WTC11 (cell line): ENCODE data around the gene SLC35F2. TPM values are rescaled to one million over a fixed set of nuclear protein-coding genes. Genes with fewer than 3 reads are reported as not detected.

ENCODE experiments used
- ATAC-seq: fragments of 200-7000 bp; cut with Tn5 transposase; 2 replicates; pipeline ENCODE4 v1.10.0; 2021; ENCODE audit warnings: mild to moderate bottlenecking, moderate library complexity
- CTCF ChIA-PET: fragments of 300-600 bp; sonication (Branson Sonifier 250); formaldehyde crosslinking; loops from one replicate; lab custom pipeline; 2021; ENCODE audit warnings: antibody characterized with exemption; lab: Charles Lee
- POLR2A ChIA-PET: fragments of 350-600 bp; sonication (Branson Sonifier 250); formaldehyde crosslinking; loops from one replicate; lab custom pipeline; 2021; ENCODE audit warnings: antibody characterized with exemption; lab: Charles Lee
- DNase-seq: peaks from one replicate; pipeline ENCODE4 v3.0.0; 2021; ENCODE audit warnings: low spot score
- H3K27ac Mint-ChIP-seq: 2 replicates; pipeline ENCODE4 v1.8.0; 2021; ENCODE audit warnings: mixed read lengths
- H3K27me3 Mint-ChIP-seq: 2 replicates; pipeline ENCODE4 v1.8.0; 2021; ENCODE audit warnings: low read depth, mild to moderate bottlenecking, moderate library complexity, mixed read lengths
- H3K36me3 Mint-ChIP-seq: 2 replicates; pipeline ENCODE4 v1.8.0; 2021; ENCODE audit warnings: mixed read lengths
- H3K4me1 Mint-ChIP-seq: 2 replicates; pipeline ENCODE4 v1.8.0; 2022; ENCODE audit warnings: mixed read lengths
- H3K4me3 Mint-ChIP-seq: 2 replicates; pipeline ENCODE4 v1.8.0; 2021; ENCODE audit warnings: mild to moderate bottlenecking, moderate library complexity, mixed read lengths
- H3K9me3 Mint-ChIP-seq: 2 replicates; pipeline ENCODE4 v1.8.0; 2021; ENCODE audit warnings: mixed read lengths
- ATF6 ChIP-seq: sonication (generic); formaldehyde crosslinking; IDR thresholded peaks from 2 replicates; pipeline ENCODE4 v1.8.1; 2023; ENCODE audit warnings: mild to moderate bottlenecking, missing genetic modification reagents
- CDX4 ChIP-seq: fragments of 250-450 bp; sonication (Bioruptor Pico); IDR thresholded peaks from 2 replicates; pipeline ENCODE4 v1.9.0; 2021; ENCODE audit warnings: moderate library complexity, mild to moderate bottlenecking, inconsistent platforms, borderline replicate concordance
- CREM ChIP-seq: sonication (generic); formaldehyde crosslinking; IDR thresholded peaks from 2 replicates; pipeline ENCODE4 v1.8.1; 2022; ENCODE audit warnings: mild to moderate bottlenecking, missing genetic modification reagents, moderate library complexity
- CTCF ChIP-seq: fragments of 200-600 bp; IDR thresholded peaks from 2 replicates; pipeline ENCODE4 v1.8.0; 2022; ENCODE audit warnings: antibody characterized with exemption
- E2F5 ChIP-seq: sonication (generic); formaldehyde crosslinking; IDR thresholded peaks from 2 replicates; pipeline ENCODE4 v1.8.1; 2022; ENCODE audit warnings: mild to moderate bottlenecking, moderate library complexity, missing genetic modification reagents
- ERG ChIP-seq: fragments of 250-450 bp; sonication (Bioruptor Pico); IDR thresholded peaks from 2 replicates; pipeline ENCODE4 v1.8.0; 2021; ENCODE audit warnings: mild to moderate bottlenecking
- ETV6 ChIP-seq: sonication (generic); formaldehyde crosslinking; IDR thresholded peaks from 2 replicates; pipeline ENCODE4 v1.8.1; 2022; ENCODE audit warnings: mild to moderate bottlenecking, missing genetic modification reagents
- FOXP4 ChIP-seq: sonication (generic); formaldehyde crosslinking; IDR thresholded peaks from 2 replicates; pipeline ENCODE4 v1.8.0; 2022; ENCODE audit warnings: mild to moderate bottlenecking, missing genetic modification reagents
- MYBL2 ChIP-seq: sonication (generic); formaldehyde crosslinking; IDR thresholded peaks from 2 replicates; pipeline ENCODE4 v1.8.1; 2023; ENCODE audit warnings: mild to moderate bottlenecking, moderate library complexity, missing genetic modification reagents
- NFYB ChIP-seq: sonication (generic); formaldehyde crosslinking; conservative IDR thresholded peaks from 2 replicates; pipeline ENCODE4 v1.8.0; 2022; ENCODE audit warnings: low read depth, missing genetic modification reagents
- NR2C2 ChIP-seq: sonication (generic); formaldehyde crosslinking; IDR thresholded peaks from 2 replicates; pipeline ENCODE4 v1.8.0; 2022; ENCODE audit warnings: mild to moderate bottlenecking, missing genetic modification reagents
- OVOL2 ChIP-seq: fragments of 250-450 bp; sonication (Bioruptor Pico); IDR thresholded peaks from 2 replicates; pipeline ENCODE4 v1.9.0; 2021; ENCODE audit warnings: mild to moderate bottlenecking, borderline replicate concordance
- PREB ChIP-seq: sonication (generic); formaldehyde crosslinking; IDR thresholded peaks from 2 replicates; pipeline ENCODE4 v1.8.1; 2022; ENCODE audit warnings: mild to moderate bottlenecking, missing genetic modification reagents, moderate library complexity, borderline replicate concordance
- RELA ChIP-seq: sonication (generic); formaldehyde crosslinking; IDR thresholded peaks from 2 replicates; pipeline ENCODE4 v1.8.1; 2022; ENCODE audit warnings: missing genetic modification reagents, mild to moderate bottlenecking, borderline replicate concordance
- RORB ChIP-seq: fragments of 250-450 bp; sonication (Bioruptor Pico); IDR thresholded peaks from 2 replicates; pipeline ENCODE4 v1.9.0; 2021; ENCODE audit warnings: mild to moderate bottlenecking
- STAT6 ChIP-seq: sonication (generic); formaldehyde crosslinking; conservative IDR thresholded peaks from 2 replicates; pipeline ENCODE4 v1.8.1; 2023; ENCODE audit warnings: mild to moderate bottlenecking, low read depth, missing genetic modification reagents, moderate library complexity
- TEAD1 ChIP-seq: sonication (generic); formaldehyde crosslinking; IDR thresholded peaks from 2 replicates; pipeline ENCODE4 v1.8.0; 2022; ENCODE audit warnings: mild to moderate bottlenecking, missing genetic modification reagents
- ZBTB21 ChIP-seq: sonication (generic); formaldehyde crosslinking; IDR thresholded peaks from 2 replicates; pipeline ENCODE4 v1.8.1; 2023; ENCODE audit warnings: mild to moderate bottlenecking, missing genetic modification reagents, borderline replicate concordance
- ZBTB43 ChIP-seq: sonication (generic); formaldehyde crosslinking; IDR thresholded peaks from 2 replicates; pipeline ENCODE4 v1.8.1; 2023; ENCODE audit warnings: mild to moderate bottlenecking, missing genetic modification reagents
- ZNF263 ChIP-seq: sonication (generic); formaldehyde crosslinking; IDR thresholded peaks from 2 replicates; pipeline ENCODE4 v1.8.1; 2022; ENCODE audit warnings: low read depth, mild to moderate bottlenecking, moderate library complexity, missing genetic modification reagents
- total RNA-seq: library from RNA; stranded (reverse); gene quantifications from 3 replicates; pipeline ENCODE4 v1.2.3, GENCODE V29; 2021

Gene SLC35F2
- total RNA-seq, 1 experiment from 2014 or later: 27.1 TPM

- TF ChIP-seq FOXP4 (CRISPR knock-in tag) (no peak), STAT6 (CRISPR knock-in tag) (no peak), TEAD1 (CRISPR knock-in tag) (no peak), NFYB (no peak), CTCF (no peak), CREM (no peak), ATF6 (CRISPR knock-in tag) (no peak), RELA (CRISPR knock-in tag) (no peak), ETV6 (no peak), CDX4 (CRISPR knock-in tag) (no peak), ZNF263 (CRISPR knock-in tag) (no peak), ZBTB43 (CRISPR knock-in tag) (no peak)
- TF ChIP-seq, all 79 proteins: peak for 0
Observed at GRCh38 chr11:107752949-107753822, 105.4 kb downstream of the SLC35F2 start (continued).

- Mint-ChIP-seq H3K27me3 (no peaks in the 10 kb centered on the region; the same call in 1 of the 2 replicates), H3K36me3 (no peaks in the 10 kb centered on the region), H3K9me3 (peaks cover 2% of the 10 kb centered on the region), H3K27ac (no peak overlapping the region), H3K4me3 (no peak overlapping the region), H3K4me1 (no peaks in the 10 kb centered on the region)
- POLR2A ChIA-PET: no interaction called here
- DNase-seq: no peak
- TF ChIP-seq PREB (CRISPR knock-in tag) (no peak), RORB (CRISPR knock-in tag) (no peak), E2F5 (CRISPR knock-in tag) (no peak), NR2C2 (no peak), ZBTB21 (no peak), ERG (CRISPR knock-in tag) (no peak), TEAD1 (CRISPR knock-in tag) (no peak), OVOL2 (CRISPR knock-in tag) (no peak), MYBL2 (CRISPR knock-in tag) (no peak)
- ATAC-seq: no peak
- CTCF ChIA-PET: interaction anchor here (0.6 kb wide), 1 partner anchor 164 kb away, joined by 4 read pairs; no protein-coding TSS in a partner anchor
Observed at GRCh38 chr11:107752508-107752907, 106.1 kb downstream of the SLC35F2 start.
